Effector CD4-positive, alpha-beta T cell (primary cell): ENCODE data around the gene IRX4.
"Not testable (repeated sequence)": the region's sequence is repeated elsewhere in the genome, so short reads cannot be mapped to it uniquely, and the experiment has no call there.

Experiments used
- DNase-seq: peaks from one replicate; pipeline ENCODE4 v3.0.0-alpha.2; 2020

The IRX4 gene

GRCh38 chr5:1856596-1857255 lies 26.0 kb downstream of the IRX4 start:
- no peak for DNase-seq

DNA sequence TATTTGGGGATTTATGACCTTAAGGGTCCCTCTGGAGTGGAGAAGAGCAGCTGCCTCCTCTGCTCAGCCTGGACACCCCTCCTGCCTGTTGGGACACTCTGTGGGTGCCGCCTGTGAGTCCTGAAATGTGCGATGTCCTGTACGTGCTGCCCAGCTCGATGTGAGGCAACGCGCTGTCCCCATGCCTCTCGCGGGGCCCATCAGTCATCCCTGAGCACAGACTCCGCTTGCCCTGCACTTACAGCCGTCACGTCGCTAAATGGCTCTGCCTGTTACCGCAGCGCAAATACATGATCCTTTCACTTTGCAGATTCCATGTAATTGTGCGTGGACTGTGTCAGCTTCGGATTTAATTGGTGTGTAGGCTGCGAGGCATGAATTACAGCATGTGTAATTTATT lies 27.1 kb downstream of the IRX4 start:
- no peak for DNase-seq

DNA sequence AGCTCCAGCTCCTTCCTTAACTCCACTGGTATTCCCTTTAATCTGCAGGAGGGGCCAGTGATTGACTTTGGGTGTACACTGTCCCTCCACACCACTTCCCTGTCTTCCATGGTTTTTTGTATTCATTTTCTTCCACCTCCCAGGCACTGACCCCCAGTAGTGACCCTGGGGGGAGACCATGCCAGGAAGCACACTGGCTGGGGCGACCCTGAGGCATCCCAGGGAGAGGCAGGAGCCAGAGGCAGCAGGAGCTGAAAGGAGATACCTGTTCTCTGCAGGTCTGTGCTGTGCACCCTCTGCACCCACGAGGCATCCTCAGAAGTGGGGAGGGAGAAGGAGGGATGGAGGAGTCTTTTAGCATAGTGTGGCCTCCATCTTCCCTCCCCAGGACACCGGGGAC lies 27.6 kb downstream of the IRX4 start:
- no peak for DNase-seq

- no peak for DNase-seq
Measured at GRCh38 chr5:1853531-1853930, 29.2 kb downstream of the IRX4 start.

GRCh38 chr5:1852324-1852947 lies 30.3 kb downstream of the IRX4 start:
- no peak for DNase-seq

- DNase-seq, result no peak
Measured at GRCh38 chr5:1851290-1851934, 31.3 kb downstream of the IRX4 start.

DNA sequence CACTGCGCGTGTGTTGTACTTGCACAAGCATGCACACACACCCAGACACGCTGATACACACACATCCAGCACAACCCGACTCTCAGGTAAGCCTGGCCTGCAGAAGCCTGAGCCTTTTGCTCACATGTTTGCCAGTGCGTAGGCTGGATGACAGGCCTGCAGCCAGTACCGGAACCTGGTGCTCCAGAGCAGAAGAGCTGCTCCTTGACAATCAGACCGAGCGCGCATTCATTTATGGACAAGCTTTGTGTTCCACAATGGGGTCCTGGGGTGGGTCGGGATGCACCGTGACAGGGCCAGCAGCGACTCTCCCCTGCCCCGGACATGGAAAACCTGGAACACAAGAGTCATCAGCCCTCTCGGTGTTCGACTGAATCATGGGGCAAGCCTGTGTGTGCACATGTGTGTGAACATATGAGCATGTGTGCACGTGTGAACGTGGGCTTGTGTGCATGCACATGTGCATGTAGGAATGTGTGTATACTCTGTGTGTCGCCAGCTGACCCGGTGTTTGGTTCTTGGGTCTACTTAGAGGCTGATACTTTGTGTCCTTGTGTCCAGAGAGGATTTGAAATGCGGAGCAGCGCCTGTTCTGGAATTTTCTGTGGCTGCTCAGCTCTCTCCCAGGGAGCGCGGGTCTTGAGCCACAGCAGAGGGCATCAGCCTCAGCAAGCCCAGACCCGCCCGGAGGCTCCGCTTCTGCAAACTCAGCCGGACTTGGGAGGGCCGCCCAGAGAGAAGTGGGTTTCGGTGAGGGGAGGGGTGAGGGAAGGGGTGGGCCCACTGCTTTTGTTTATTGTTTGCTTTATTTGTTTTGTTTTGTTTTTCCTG lies 32.2 kb downstream of the IRX4 start:
- no peak for DNase-seq

- DNase-seq, result no peak
Measured at GRCh38 chr5:1847611-1848010, 35.1 kb downstream of the IRX4 start.

- no peak for DNase-seq
Measured at GRCh38 chr5:1847056-1847455, 35.7 kb downstream of the IRX4 start.

DNA sequence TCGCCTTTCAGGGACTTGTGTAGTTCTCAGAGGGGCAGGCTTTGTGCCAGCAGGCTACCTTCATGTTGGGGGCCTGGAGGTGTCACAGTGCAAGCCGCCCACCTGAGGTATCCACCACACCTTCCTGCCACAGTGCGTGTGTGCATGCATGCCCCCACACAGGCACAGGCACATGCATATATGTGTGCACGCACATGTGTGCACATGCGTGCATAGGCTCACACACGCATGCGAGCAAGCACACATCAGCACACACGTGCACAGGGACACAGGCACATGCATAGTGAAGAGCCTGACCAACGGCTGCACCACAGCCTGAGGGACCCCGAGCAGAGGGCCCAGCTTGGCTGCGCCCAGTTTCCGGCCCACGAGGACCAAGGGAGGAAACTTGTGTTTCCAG lies 36.1 kb downstream of the IRX4 start:
- no peak for DNase-seq

GRCh38 chr5:1845696-1846095 lies 37.0 kb downstream of the IRX4 start:
- no peak for DNase-seq

- DNase-seq, result no peak
Measured at GRCh38 chr5:1844708-1845436, 37.9 kb downstream of the IRX4 start.

GRCh38 chr5:1843761-1844160 lies 39.0 kb downstream of the IRX4 start:
- DNase-seq, result not testable (repeated sequence)

DNA sequence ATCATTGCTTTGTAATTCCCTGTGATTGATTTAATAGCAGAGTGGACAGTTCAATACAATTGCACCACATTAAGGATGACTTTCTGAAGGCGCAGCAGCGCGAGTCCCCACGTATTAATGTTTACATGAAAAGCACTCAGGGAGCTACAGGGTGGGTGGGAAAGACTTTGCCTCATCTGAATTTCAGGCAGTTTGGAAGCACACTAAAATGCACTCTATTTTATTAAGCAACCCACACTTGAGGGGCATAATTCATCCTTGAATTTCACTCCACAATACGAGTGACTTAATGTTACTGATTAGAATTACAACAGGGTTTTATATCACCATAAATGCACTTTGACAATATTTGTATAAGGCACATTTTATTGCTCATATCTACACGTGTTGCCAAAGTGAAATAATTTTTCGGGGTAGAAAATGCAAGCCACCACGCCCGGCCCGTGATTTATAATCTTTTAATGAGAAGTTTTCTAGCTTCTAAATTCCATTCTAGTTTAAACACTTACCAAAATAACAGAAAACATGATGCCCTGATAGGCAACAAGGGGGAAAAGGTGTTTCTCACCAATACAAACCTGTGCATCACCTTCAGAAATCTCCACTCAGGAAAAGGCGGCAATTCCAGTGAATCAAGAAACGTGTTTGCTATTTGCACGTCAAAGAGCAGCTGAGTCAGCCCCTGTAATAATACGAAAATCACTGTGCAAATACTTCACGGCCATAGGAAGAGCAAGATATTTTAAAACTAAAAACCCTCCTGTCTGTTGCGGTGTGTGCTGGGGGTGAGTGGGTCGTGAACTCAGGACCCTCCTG lies 40.5 kb downstream of the IRX4 start:
- DNase-seq, result no peak

DNA sequence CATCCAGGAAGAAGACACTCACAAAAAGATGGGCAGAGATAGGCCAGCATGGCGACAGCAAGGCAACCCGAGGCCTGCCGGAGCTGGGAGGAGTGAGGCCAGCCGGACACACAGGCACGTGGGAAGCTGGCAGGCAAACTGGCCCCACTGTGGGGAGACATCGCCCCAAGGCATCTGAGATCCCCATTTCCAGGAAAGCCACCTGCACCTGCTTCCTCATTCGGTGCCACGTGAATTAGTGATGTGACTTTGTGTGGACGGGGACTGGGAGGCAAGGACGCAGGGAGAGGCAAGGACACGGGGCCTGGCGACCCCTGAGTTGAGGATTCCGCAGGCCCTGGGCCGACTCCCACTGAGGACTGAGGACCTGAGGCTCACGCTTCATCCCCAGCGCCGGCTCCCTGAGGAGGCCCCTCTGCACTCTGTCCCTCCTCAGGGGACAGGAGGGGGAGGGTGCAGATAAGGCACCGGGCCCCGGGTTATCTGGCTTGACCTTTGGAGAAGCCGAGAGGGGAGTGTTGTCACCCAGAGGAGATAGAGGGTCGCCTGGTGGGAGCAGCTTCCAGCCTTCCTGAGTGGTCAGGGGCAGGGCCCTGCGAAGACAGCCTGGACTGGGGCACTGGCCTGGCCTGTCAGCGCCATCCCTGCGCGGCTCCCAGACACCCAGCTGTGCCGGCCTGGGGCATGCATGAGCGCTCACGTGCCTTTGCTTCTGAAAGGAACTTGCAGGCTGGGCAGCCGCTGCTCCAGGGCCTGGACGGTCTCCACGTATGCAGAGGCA lies 41.8 kb downstream of the IRX4 start:
- DNase-seq, result no peak

DNA sequence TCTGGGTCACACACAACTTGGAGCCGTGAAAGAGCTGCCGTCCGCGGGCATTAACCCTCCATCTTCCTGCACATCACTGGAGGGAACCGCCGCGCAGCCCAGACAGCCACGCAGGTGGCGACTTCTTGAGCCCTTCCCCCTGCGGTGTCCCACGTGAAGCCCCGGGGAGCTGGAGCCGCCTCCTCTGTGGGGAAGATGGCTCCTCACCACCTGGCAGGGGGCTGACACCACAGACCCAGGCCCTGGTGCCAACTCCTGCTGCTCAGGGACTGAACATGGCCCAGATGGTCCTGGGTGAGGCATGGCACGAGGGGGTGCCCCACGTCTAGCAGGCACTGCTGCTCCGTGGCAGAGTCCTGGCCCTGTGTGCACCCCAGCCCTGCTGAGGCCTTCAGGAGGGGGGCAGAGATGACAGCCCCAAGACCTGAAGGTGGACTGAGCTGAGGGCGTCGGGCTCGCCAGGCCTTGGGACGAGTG lies 42.6 kb downstream of the IRX4 start:
- no peak for DNase-seq

GRCh38 chr5:1838013-1838412 lies 44.7 kb downstream of the IRX4 start:
- DNase-seq, result no peak

- no peak for DNase-seq
Measured at GRCh38 chr5:1836891-1837880, 45.5 kb downstream of the IRX4 start.

DNA sequence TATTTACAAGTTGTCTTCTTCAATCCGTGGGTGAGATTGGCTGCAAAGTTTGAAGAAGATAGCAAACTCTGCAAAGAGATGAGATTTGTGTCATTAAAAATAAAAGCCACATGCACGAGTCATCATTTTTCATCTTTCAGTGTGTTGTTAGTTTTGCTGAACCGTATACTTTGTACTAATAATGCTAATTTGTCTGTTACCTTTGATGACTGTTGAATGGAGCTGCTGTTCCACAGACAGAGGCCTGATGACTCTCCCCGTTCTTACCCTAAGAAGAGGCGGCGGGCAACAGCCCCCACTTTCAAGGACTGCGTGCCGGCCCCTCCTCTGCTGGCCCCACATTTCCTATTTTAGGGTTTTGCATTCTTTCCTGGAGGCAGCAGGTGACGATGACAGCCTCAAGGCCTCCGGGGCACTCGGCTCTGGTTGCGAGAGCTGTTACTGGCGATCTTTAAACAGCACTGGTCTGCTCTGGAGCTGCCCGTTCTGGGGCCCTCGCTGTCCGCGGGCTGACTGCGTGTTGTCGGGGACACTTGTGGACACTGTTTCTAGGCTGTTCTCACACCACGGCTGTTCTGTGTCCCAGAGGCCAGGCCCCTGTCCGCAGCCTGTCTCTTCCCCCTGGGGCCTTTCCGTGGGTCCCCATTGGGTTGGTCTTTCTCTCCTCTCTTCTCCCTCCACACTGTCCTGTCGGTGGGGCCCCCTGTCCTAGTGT lies 46.4 kb downstream of the IRX4 start:
- no peak for DNase-seq
